Endometrial microvascular endothelial cells (primary cell): ENCODE measurements around the gene SPSB3. TPM values are rescaled to one million over a fixed set of nuclear protein-coding genes. Genes with fewer than 3 reads are reported as not detected.
"Not testable (repeated sequence)": the region's sequence is repeated elsewhere in the genome, so short reads cannot be mapped to it uniquely, and the experiment has no call there.

Experiments
- in situ Hi-C: cut with HindIII; loops from 2 replicates; pipeline ENCODE4 v1.10.0; 2017; ENCODE audit warnings: low sequenced_read_pairs, low pct_unique_long_range_greater_than_20kb; ENCODE audit errors: inconsistent ontology term
- total RNA-seq: library from RNA; depleted of rRNA; stranded (reverse); fragments of >200 nt; gene quantifications from one replicate; pipeline ENCODE4 v1.2.3, GENCODE V29; 2015; ENCODE audit errors: inconsistent ontology term

Gene SPSB3
- total RNA-seq, 1 donor from 2014 or later, result 35.5 TPM

DNA sequence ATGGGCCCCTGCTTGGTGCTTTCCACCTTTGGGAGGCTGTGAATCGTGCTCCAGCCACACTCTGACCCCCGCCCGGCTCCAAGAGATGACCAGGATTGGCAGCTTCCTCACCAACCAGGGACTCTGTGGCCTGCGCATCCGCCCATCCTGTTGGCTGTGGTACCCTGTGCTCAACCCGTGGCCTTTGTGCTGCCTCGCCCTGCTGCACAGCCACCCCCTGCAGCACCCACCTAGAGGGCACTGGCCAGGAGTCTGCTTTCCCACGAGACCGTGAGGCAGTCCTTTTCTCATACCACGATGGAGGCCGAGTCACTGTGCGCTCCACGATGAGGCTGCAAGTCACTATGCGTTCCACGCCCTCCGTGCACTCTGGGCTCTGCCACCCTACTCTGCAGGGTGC is 30.4 kb downstream of the SPSB3 start:
- in situ Hi-C loops, result no loop called here

GRCh38 chr16:1749152-1750117 is 32.9 kb downstream of the SPSB3 start:
- in situ Hi-C loops, result no loop called here

- in situ Hi-C loops, result no loop called here
Measured at GRCh38 chr16:1747934-1748333, 34.4 kb downstream of the SPSB3 start.

DNA sequence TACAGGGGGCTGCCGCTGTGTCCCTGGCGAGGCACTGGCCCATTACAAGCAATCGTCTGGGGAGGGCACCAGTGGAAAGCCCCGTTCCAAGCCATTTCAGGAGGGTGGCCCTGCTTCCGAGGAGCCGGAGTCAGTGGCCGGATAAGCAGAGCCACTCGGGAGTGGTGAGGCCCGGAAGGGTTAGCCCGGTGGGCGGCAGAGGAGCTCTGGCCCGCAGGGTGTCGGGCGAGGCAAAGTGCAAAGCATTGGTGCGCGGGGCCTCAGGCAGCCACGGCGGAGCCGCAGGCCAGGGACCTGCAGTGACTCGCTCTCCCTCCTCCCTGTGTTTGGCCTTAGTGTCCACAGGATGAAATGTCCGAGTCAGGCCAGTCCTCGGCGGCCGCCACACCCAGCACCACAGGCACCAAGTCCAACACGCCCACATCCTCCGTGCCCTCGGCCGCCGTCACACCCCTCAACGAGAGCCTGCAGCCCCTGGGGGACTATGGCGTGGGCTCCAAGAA is 35.6 kb downstream of the SPSB3 start:
- in situ Hi-C loops, result no loop called here

GRCh38 chr16:1745900-1746692 is 36.3 kb downstream of the SPSB3 start:
- in situ Hi-C loops, result no loop called here

GRCh38 chr16:1745181-1745899 is 37.0 kb downstream of the SPSB3 start:
- in situ Hi-C loops, result no loop called here

DNA sequence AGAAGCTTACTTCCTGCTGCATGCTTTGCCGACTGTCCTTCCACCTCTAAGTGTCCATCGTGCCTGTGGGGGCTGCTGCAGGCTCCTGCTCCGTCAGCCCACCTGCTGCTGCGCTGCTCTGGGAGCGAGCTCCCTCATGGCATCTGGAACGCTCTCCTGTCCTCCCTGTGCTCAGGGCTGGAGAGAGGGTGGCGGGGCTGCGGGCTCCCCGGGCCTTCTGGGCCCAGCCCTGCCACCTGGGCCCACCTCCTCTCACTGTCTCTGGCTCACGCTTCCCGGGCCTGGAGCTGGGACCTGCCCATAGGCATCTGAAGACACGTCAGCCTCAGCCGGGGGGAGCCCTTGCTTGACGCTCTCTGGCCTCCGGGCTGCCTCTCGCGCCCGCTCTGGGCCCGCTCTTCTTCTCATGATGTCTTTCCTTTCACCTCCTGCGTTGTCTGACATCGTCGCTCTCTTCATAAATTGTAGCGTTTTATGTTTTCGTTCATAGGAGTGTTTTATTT is 38.0 kb downstream of the SPSB3 start:
- in situ Hi-C loops, result no loop called here

- in situ Hi-C loops, result no loop called here
Measured at GRCh38 chr16:1743376-1744337, 38.7 kb downstream of the SPSB3 start.

GRCh38 chr16:1741553-1742165 is 40.7 kb downstream of the SPSB3 start:
- in situ Hi-C loops, result no loop called here

- in situ Hi-C loops, result no loop called here
Measured at GRCh38 chr16:1740781-1741490, 41.4 kb downstream of the SPSB3 start.

GRCh38 chr16:1740234-1740633 is 42.1 kb downstream of the SPSB3 start:
- in situ Hi-C loops, result no loop called here

DNA sequence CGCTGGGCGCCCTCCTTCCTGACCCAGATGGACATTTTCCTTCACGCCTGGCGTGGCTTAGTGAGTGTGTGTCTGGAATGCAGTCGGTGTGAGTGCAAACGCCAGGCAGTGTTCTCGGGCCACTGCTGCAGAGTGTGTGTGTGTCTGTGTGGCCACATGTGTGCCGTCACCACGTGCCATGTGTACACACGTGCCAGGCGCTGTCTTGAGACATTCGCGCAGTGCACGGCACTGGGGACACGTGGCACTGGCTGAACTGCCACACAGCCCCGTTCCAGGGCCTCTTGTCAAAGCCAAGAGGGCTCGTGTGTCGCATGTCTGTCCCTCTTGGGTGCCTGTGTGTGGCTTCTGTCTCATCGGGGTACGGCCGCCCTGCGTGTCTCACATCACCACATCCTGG is 47.6 kb downstream of the SPSB3 start:
- in situ Hi-C loops, result no loop called here

GRCh38 chr16:1734123-1734522 is 48.2 kb downstream of the SPSB3 start:
- in situ Hi-C loops, result no loop called here

- in situ Hi-C loops, result not testable (repeated sequence)
Measured at GRCh38 chr16:1732551-1732987, 49.8 kb downstream of the SPSB3 start.

DNA sequence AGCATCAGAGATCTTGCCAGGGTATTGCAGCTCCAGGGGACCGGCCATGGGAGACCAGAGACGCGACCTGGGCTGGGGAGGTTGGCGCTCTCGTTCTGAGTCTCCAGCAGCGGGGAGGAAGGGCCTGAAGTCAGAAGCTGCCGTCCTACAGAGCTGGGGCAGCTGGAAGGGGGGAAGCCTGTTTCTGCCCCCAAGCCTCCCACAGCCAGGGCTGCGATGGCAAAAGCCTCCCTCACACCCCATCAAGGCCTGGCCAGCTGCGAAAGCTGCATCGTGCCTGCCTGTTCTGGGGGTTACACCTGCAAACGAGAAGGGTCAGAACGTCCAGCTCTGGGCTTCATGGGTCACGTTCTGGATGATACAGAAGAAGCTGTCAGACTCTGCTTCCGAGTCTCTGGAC is 50.3 kb downstream of the SPSB3 start:
- in situ Hi-C loops, result no loop called here

GRCh38 chr16:1731603-1732002 is 50.8 kb downstream of the SPSB3 start:
- in situ Hi-C loops, result no loop called here

GRCh38 chr16:1731073-1731472 is 51.3 kb downstream of the SPSB3 start:
- in situ Hi-C loops, result no loop called here
